HG03432 (cell line): ENCODE results near the gene ITPK1.
A peak's percentile ranks its signal among the peaks of the same experiment; 100 is the strongest.
"Not testable (repeated sequence)": the region's sequence is repeated elsewhere in the genome, so short reads cannot be mapped to it uniquely, and the experiment has no call there.

ENCODE experiments used
- ATAC-seq: cut with Tn5 transposase; IDR thresholded peaks from one replicate; pipeline ENCODE4 v1.9.1; 2021; ENCODE audit warnings: mild to moderate bottlenecking, moderate library complexity; ENCODE audit not compliant: unreplicated experiment

The ITPK1 gene

DNA sequence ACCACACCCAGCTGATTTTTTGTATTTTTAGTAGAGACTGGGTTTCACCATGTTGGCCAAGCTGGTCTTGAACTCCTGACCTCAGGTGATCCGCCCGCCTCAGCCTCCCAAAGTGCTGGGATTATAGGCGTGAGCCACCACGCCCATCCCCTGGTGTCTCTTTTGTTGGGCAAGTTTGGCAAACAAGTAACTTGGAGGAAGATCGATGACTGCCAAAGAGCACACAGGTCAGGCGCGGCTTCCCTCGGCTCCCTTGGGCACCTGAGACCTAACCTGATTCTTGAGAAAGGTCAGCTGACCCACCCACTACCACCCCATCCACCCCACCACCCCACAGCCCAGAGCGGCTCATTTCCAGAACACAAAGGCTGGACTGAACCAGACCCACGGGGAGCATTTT, 9.9 kb downstream of the ITPK1 start:
- ATAC-seq = not testable (repeated sequence)

DNA sequence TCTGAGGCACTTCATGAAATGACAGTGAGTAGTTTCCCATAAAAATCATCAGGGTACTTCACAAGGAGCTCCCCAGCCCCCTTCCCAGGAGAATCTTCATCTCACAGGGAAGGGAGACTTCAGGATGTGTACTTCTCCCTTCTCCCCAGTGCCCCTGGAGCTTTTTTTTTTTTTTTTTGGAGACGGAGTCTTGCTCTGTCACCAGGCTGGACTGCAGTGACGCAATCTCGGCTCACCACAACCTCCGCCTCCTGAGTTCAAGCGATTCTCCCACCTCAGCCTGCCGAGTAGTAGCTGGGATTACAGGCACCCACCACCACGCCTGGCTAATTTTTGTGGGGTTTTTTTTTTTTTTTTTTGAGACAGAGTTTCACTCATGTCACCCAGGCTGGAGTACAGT, 10.4 kb downstream of the ITPK1 start:
- no peak for ATAC-seq

DNA sequence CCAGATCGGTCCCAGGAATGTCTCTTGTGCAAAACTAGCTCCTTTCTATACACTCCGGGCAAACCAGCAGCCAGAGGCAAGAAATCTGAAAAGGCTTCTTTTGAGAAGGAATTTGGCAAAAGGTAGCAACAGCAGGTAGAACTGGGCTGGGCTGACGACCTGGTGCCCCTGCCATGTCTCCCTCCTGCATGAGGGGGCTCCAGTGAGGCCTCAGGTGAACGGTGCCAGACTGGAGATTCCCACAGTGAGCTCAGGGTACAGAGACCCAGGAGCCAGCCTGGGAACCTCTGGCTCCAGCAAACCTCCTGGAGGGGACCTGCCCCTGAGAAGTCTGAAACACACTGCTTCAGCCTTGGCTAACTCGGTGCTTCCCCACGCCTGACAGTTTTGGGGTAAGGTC, 10.8 kb downstream of the ITPK1 start:
- no peak for ATAC-seq

DNA sequence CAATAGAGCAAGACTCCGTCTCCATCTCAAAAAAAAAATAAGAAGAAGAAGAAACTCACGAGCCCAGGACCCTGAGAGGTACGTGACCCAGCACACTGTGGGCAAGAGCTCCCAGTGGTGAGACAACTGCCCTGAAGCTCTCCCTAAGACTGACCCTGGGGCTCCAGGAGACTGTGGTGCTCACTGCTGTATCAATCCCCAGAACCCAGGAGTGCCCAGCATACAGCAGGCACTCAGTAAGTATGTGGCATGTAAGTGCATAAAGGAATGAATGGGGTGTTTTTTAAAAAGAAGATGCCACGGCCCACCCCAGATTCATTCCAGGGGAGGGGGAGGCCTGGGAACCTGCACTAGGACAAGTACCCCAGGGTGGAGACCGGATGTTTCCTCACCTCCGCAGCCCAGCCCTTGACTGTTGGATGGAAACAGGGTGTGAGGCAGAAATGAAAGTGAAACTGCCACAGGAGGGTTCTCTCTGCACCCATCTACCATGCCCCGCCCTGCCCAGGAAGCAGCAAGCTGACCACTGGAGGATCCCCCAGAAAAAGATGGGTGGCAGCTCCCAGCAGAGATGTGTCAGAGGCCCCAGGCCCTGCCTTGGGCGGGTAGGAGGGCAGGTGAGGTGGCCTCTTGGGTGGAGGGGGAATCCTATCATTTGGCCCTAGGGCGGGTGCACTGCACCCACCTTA, 12.2 kb downstream of the ITPK1 start:
- ATAC-seq = peak; percentile 95

DNA sequence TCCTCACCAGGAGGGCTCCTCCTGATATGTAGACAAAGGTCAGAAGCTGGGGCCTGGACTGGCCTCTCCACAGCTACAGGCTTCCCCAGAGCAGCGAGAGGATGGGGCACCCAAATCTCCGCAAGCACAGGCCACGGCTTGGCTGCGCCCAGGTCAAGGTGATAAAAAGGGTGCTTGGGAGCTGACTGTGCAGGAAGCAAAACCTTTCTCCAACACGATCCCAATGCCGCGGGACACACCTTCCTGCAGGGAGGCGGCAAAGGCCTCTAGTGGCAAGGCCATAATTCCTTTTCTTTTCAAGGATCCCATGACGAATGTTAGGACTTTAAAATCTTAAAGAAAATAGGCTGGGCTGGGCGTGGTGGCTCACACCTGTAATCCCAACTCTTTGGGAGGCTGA, 13.6 kb downstream of the ITPK1 start:
- ATAC-seq = no peak

DNA sequence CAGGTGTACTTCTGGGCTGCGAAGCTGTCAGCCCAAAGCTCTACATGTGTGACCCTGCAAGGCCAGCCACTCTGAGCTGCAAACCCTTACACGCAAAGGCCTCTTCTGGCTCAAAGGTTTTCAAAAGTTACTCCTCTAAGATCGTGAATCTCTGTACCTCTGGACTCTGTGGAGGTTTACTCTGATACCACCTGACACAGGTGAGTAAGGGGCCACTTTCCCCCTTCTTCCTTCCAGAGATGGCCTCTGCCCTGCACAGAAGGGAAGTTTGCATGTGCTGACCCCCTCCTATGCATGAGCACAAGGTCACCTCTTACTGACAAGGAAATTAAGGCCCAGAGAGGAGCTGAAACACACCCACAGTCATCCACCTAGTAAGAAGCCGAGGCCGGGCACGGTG, 14.5 kb downstream of the ITPK1 start:
- no peak for ATAC-seq

DNA sequence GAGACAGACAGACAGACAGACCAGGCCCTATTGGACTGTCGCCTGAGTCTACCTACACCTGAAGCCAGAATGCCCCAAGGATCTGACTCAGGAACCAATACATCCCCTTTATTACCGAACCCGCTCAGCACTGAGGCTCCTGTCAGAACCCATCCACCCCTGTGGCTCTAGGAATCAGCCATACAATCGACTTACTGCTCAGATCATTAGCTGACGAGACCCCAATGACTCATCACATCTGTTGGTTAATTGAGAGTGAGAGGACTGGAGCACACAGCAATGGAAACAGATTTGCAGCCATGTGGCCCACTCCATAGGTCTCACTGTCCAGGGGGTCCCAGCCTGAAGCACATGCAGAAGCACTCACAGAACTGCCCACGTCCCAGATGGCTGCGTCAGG, 15.2 kb downstream of the ITPK1 start:
- ATAC-seq = no peak

DNA sequence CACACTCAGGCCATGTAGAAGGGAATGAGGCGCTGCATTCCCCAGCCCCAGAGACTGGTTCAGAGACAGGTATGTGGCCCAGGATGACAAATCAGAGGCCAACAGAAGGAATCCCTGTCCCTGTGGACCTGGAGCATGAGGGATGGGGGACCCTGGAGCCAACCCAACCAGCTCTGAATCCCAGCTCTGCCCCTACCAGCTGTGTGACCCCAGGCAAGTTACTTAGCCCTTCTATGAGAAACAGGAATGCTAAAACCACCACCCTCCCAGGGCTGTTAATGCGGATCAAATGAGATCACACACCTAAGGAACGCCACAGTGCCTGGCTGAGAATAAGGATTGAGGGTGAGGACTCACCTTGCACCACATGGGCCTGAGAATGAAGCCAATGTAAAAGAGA, 15.6 kb downstream of the ITPK1 start:
- ATAC-seq = no peak

DNA sequence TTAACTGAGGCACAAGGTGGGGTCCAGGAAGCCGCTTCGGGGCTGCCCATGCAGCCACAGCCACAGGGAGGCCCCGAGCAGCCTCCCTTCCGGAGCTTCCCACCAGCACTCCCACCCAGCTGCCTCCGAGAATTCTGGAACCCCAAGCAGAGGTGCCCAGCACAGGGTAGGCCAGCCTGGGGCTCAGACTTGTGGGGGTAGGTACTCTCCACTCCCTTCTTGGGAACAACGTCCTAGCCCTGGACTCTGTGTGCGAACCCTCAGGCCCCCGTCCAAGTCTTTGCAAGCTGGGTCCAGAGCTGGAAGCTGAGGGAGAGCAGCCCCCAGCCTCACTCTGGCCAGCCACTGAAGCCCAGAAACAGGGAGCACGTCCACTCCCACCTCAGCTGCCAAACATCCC, 16.1 kb downstream of the ITPK1 start:
- ATAC-seq = no peak

DNA sequence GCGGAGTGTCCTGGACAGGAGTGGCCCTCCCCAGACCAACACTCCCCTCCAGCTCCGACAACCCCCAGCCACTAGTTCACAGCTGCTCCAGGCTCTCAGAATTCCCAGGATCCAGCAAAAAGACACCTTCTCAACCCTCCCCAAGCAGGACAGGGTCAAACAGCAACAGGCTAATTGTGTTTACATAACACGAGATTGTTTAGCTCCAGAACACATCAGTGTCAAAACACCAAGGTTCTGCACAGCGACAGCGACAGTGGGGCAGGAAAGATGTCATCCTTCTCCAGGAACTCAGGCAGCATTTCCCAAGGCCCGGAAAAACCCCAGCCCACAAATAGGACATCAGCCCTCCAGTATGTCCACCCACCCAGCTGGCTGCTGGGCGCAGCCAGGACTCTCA, 16.5 kb downstream of the ITPK1 start:
- no peak for ATAC-seq

DNA sequence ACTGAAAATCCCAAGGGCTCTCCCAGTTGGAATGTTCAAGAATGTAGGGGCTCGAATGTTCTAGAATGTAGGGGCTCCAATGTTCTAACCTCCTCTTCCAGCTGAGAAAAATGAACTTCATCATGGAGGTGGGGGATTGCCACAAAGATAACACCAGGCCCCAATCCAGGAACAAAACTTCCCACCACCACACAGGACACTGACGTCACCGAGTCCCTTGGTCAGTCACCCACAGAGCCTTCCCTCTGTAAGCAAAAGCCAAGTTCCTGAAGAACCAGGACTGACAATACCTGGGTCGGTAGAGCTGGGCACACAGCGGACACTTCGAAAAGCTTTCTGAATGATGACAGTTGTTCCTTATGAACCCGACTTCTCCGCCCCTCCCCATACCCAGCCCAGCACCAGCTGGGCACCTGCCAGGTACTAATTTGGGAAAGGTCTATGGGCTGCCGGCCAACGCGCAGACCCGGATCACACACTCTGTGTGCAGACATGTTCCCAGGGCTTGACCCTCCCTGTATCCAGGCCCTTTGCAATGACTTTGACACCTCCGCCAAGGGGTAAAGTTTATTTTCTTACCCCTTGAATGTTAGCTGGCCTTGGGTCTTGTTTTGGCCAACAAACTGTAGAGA, 18.9 kb downstream of the ITPK1 start:
- no peak for ATAC-seq

DNA sequence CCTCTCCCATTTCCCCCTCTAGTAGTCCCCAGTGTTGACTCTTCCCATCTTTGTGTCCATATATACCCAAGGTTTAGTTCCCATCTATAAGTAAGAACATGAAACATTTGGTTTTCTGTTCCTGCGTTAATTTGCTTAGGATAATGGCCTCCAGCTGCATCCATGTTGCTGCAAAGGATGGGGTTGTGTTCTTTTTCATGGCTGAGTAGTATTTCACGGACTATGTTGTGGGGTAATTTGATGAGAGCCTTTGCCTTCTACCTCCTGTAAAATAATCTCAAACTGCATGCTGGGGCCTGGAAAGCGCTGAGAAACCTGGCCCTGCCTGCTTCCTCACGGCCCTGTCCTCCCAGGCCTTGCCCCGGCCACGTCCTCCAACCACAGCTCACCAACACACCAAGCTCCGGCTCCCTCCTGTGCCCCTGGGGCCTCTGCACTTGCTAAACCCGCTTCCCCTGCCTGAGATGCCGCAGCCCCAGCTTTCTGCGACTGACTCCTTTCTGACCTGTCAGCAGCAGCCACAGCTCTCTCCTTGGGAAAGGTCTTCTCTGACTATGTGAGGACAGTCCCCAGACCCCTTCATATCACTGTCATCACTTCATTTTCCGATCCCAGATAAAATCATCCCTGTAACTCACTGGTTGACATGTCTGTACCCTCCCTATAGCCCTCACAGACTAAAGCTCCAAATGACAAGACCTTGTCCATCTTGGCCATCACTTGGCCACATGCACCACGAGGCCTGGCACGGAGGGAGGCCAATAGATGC, 19.8 kb downstream of the ITPK1 start:
- no peak for ATAC-seq

DNA sequence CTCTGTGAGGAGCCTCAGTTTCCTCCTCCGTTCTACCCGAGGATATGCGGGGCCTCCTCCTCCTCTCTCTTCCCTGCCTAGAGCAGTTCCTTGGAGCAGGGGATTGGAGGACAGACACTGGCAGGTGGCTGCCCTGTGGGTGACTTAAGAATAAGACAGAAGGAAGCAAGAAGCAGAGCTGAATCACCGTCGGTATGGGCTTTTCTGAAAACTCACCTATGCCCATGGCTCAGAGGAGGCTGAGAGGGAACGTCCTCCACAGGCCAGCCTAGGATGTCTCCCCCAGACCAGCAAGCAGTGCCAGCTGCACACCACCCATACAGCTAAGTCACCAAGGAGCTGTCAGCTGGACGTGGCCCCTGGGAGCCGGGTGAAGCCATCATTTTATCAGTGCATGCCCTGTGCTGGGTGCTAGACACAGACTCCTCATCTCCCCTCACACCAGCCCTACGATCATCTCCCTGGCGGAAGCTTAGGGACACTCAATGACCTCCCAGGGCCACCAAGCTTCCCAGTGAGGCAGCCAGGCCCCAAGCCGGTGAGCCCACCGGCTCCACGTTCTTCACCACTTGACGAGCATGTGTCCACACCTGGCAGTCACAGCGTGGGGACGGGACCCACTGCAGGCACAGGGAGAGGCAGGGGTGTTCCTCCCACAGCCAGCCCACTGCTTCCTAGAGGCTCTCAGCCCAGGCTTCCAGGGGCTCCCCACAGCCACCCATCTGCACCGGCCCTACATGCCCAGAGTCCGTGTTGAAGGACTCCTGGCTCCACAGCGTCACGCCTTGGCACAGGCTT, 21.4 kb downstream of the ITPK1 start:
- no peak for ATAC-seq

DNA sequence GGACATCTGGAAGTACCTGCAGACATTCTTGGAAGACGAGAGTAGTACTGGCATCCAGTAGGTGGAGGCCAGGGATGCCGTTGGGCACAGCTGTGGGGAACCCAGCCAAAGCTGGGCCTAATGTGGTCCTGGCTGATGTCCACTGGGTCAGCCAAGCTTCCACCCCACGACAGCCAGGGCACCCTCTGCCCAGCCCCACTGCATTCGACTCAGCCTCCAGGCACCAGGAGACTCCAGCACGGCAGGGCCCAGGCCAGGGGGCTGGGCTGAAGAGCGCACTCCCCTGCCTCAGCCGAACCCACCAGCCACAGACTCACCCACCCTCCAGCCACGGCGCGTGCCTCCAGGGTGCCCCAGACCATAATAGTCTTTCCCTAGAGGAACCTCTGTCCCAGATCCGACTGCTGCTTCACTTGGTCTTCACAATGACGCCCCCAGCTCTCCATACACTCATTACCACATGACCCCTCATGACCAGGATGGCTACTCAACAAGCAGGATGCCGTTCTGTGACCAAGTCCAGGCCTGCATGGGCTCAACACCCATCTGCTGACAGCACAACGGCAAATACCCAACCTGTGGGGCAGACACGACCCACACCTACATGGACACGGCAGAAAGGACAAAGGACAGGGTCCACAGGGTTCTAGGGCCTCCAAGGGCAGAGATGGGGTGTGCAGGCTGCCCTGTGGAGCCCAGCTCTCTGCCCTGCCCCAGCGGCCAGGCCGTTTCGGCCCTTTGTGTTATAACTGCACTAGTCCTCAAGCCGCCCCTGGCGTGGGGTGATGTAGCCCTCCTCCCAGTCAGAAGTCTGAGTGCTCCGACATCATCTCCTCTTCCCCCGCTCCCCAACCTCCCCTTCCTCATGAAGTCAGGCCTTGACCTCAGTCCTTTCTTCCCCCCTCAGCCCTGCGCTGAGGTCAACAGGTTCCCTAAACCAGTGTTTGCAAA, 22.8 kb downstream of the ITPK1 start:
- no peak for ATAC-seq

DNA sequence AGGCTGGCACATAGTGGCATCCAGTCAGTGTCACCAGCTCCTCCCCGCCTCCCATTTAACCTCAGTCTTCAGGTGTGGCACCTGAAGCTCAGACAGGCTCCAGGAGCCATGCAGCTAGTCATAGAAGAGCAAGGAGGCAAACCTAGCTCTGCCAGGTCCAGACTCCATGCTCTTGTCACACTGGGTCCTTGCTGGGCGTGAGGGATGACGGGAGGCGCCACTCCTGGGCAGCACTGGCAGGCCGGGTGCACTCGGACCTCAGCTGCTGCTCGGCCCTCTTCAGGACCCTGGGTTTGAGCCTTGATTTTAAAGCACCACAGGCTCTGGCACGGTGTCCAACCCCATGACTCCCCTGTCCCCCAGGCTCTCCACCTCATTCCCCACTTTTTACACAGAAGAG, 24.1 kb downstream of the ITPK1 start:
- ATAC-seq = no peak

DNA sequence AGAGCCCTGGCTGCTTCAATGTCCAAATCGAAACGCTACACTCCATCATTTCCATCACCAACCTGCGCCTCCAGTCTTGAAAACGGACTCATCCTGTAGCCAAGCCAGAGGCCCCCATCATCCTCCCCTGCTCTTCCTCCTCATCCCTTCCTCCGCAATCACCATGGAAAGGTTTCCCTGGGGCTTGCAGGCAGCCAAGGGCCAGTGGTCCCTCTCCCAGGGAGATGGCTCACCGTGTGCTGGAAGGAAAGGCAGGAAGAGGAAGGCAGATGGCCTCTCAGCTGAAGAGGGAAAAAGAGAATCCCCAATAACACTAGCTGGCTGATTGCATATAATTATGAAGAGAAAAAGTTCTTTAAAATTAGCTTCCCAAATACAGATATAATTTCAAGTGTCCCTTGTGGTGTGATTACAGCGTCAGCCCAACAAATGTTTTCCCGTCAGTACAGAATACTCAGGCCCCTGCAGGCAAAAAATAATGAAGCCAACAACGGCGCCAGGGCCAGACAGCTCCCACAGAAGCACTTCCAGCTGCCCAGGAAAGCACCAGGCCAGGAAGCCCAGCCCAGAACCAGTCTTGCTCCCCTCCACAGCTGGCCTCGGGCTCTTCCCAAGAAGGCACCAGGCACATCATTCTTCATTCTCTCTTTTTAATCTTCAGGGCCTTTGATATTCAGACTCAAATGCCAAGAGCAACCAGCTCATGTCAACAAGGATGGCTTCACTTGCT, 24.7 kb downstream of the ITPK1 start:
- ATAC-seq = no peak

DNA sequence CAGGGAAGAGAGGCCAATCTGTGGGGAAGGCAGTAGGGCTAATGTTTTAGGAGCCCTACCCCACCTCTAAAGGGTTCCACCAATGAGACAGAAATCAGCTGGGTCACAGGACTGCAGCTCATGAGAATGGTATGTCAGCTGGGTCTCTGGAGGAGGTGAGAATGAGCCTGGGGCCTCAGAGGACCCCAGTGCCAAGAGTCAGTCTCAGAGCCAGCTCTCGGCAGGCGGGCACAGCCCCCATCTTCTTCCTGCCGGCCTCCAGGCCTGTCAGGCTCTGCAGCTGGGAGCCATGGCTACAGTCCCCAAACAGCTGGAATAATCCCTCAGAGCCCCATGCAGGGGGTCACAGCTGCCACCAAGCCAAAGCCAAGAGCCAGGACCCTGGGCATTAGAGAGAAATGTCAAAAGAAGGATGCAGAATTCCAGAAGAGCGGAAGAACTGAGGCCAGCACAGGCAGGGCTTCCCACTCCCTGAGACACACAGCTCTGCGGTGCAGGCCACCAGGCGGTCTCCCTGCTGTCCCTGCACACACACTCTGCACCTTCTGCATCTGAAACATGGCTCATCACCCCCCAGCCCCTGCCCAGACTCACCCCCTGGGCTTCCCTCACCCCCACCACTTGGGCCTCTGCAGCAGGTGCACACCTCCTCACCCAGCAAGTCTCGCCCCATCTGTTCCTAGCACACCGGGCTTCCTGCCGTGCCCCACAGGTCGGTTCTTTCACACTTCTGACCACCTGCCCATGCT, 26.0 kb downstream of the ITPK1 start:
- ATAC-seq = no peak

DNA sequence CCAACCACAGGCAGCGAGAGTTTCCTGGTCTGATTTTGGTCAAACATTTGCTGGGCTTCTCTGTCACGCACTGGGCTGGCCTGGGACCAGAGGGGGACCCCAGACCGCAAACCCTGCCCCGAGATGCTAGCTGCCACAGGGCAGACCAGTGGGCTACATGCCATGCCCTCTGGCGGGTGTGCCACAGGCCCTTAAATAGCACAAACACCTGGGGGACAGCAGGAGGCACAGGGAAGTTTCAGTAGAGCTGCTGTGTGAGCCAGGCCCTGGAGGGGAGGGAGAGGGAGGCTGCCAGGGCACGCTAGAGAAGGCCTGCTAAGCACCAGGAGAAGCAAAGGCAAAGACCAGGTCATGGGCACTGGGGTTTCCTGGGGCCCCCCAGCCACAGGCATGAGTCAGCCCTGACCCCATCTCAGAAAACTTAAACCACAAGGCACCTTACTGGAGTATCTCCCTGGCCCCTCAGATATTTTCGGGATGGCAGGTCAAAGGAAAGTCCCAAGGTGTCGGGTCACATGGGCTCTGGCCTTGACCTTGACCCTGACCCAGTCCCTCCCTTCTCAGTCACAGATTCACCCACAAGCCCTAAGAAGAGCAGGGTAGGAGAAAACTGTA, 29.2 kb downstream of the ITPK1 start:
- ATAC-seq = peak; percentile 68
